UCSD-AML1 (cell line): ENCODE results near the gene RYR1.
"Not testable (repeated sequence)": the region's sequence is repeated elsewhere in the genome, so short reads cannot be mapped to it uniquely, and the experiment has no call there.

Experiments
- DNase-seq: peaks from one replicate; lab custom pipeline; 2025; ENCODE audit not compliant: unreplicated experiment; lab: John Stamatoyannopoulos, UW

The RYR1 gene

DNA sequence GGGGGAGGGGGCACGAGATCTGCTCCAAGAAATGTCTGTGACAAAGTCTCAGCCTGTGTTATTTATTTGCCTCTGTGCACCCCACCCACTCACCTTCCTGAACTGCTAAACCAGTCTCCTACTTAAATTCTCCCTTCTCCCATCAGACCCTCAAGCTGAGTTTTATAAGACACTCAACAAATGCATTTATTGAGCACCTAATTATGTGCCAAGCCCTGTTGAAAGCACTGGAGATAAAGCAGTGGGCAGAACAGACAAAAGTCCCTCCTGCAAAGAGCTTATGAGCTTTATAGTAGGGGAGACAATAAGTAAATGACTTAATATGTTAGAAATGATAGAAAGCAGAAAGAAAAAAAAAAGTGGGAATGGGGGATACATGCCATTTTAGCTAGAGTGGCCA, 34.0 kb upstream of the RYR1 start:
- DNase-seq, result no peak

DNA sequence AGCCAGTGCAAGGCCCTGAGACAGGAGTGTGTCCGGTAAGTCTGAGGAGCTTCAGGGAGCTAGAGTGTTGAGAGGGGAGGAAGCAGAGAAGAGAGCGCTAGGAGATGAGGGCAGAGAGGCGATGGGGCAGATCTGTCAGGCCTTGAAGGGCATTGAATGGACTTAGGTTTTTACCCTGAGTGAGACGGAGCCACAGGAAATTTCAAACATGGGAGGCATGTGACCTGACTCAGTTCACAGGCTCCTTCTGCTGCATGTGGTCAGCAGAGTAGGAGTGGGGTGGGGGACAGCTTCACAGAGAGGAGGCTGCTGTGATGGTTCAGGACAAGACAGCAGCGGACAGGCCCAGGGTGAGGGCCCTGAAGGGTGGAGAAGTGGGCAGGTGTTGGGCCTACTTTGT, 33.1 kb upstream of the RYR1 start:
- DNase-seq, result no peak

DNA sequence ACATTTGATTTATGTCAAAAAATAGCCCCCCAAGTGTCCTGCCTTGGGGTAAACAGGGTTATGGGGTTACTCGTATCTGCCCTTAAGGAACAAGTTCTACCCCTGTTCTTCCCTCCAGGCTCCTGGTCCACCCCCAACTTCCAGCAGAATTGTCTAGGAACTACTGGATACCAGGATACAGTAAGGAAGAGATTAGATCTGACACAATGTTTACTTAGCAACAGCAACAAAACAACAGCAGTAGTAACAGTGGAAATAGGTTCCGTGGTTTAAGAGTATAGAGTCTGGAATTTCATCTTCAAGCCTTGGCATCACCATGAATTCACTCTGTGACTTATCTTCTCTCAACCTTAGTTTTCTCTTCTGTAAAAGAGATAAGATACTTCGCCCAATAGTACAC, 32.3 kb upstream of the RYR1 start:
- DNase-seq, result no peak

DNA sequence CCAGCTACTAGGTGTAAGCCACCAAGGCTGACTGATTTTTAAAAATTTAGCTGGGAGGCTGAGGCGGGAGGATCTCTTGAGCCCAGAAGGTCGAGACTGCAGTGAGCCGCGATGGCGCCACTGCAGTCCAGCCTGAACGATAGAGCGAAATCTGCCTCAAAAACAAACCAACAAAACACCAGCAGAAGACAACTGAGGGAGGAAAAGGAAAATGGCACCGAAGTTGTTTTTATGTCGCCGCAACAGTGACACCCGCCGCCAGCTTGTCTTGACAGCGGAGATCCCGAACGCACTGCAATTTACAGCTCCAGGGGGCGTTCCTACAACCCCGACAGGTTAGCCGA, 30.9 kb upstream of the RYR1 start:
- no peak for DNase-seq

- DNase-seq, result peak; percentile 98
These were observed 30.4 kb upstream of the RYR1 start, which contains the start of gene FAM98C for GRCh38 chr19:38402967-38403674. Gene FAM98C, plus strand, starts transcription at chr19:38403093. Its CDS starts 61 bp downstream, at chr19:38403154.

GRCh38 chr19:38404858-38405257, 28.6 kb upstream of the RYR1 start:
- no peak for DNase-seq

- no peak for DNase-seq
These were observed 28.2 kb upstream of the RYR1 start for GRCh38 chr19:38405276-38405675.

GRCh38 chr19:38409631-38410133, 23.8 kb upstream of the RYR1 start:
- DNase-seq, result no peak

GRCh38 chr19:38410407-38410806, 23.1 kb upstream of the RYR1 start:
- not testable (repeated sequence) for DNase-seq

GRCh38 chr19:38411041-38411712, 22.3 kb upstream of the RYR1 start:
- no peak for DNase-seq

GRCh38 chr19:38411898-38412297, 21.6 kb upstream of the RYR1 start:
- DNase-seq, result not testable (repeated sequence)

GRCh38 chr19:38412491-38412890, 21.0 kb upstream of the RYR1 start:
- DNase-seq, result no peak

- no peak for DNase-seq
These were observed 20.5 kb upstream of the RYR1 start for GRCh38 chr19:38412961-38413360.

GRCh38 chr19:38413416-38413815, 20.1 kb upstream of the RYR1 start:
- DNase-seq, result no peak

DNA sequence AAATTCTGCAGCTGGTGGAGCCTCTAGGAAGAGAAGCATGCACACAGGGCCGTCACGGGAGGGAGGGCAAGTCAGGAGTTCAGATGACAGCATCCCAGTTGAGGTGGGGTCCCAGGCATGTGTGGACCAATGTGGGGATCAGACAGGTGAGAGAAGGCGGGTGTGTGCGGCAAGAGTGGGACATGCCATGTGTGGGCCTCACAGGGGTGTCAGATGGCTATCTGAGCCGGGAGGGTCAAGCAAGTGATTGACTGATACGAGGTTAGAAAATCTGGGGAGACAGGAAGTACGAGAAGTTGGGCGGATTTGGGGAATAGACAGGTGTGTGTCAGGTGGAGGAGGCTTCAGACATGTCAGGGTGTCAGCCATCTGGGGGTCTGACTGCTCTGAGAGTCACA, 16.3 kb upstream of the RYR1 start:
- DNase-seq, result no peak

DNA sequence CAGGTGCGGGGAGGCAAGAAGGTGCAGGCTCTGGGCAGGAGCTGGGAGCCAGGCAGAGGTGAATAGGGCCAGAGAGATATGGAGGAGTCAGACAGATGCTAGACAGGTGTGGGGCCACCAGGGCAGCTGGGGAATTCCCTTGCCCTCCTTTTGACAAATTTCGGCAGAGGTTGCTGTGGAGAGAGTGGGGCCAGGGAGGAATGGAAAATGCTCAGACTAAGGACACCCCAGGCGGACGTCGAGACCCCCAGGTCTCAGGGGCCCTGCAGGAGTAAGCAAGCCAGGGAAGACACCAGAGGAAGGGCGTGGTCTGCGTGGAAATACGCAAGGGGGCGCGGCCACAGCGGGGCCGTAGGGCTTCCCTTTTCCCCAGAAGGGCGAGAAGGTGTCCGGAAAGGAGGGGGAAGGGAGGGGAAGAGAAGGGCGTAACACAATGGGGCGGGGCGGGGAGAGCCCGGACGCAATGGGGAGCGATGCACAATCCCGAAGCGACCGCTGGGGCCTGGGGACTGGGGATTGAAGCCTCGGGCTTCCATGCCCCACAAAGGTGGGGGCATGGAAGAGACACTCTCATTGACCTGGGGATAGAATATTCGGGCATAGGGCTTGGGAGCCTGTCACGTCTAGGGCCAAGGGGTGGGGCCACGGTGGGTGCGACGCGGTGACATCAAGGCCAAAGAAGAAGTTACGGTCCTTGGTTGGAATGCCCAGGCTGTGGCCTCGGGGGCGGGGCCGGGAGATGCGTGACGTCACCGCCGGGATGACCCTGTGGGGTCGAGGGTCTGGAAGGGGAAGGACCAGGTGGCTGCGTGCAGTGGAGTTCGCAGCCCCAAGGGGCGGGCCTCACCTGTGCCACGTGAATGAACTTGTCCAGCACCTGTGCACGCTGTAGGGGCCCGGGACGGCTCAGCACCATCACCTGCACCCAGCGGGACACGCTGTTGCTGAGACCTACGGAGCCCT, 15.7 kb upstream of the RYR1 start:
- peak; percentile 76 for DNase-seq

DNA sequence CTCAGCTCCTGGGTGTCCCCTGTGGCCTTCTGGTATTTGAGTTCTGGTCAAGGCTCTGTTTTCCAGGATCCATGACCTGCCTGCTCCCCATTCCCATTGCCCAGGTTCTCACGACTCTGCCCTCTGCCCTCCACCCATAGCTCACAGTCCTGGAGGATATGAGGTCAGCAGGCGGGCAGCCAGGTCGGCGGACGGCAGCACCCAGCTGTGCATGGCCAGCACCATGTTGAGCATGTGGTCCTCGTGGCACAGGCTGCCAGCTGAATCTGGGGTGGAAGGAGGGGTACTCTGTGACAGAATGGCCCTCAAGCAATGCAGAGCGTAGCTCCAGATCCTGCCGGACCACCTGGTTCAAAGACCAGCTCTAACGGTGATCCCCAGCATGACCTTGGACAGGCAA, 12.6 kb upstream of the RYR1 start:
- DNase-seq, result no peak

DNA sequence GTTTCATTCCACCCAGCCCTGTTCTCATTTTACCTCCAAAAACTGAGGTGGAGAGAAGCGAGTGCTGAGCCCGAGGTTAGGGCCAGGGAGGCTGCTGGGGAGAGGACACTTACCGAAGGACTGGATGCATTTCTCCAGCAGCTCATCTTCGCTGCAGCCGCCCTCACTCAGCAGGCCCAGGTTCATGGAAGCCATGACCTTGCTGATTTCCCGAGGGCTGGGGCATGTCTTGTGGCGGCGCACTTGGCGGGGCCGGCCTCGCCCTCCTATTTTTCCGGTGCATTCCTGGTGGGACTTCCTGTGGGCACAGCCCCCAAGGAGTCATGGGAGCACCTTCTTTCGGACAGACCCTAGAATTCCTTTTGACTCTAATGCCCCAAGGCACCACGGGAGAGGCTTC, 11.6 kb upstream of the RYR1 start:
- DNase-seq, result no peak

GRCh38 chr19:38422438-38422837, 11.1 kb upstream of the RYR1 start:
- DNase-seq, result no peak

GRCh38 chr19:38424272-38424671, 9.2 kb upstream of the RYR1 start:
- DNase-seq, result no peak

DNA sequence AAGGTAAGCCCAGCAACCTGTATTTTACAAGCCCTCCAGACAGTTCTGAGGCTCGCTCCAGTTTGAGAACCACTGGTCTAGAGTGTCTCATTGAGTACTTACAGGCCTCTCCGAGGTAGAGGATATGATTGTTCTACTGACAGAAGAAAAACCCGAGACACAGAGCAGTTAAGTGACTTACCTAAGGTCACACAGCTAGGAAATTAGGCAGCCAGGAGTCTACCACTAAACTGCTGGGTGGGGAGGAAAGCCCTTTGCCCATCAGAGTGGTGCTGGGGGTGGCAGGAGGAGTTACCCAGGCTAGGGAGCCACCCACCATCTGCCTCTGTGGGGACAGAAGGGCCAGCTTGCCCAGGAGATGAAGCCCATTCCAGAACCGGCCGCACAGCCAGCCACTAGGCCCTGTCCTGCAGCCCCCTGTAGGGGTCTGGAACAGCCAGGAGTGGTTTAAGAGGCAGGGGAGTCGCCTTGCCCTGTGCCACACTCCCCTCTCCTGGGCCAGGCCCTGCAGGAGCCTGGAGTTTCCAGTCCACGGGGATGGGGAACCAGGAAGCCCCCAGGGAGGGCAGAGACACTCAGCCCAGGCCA, 8.2 kb upstream of the RYR1 start:
- DNase-seq, result peak; percentile 47
